Esophagus mucosa (tissue), 1 donor: ENCODE data around the gene IFNA7. TPM values are rescaled to one million over a fixed set of nuclear protein-coding genes. Genes with fewer than 3 reads are reported as not detected.
A peak's percentile ranks its signal among the peaks of the same experiment; 100 is the strongest.
"Not testable (repeated sequence)": the region's sequence is repeated elsewhere in the genome, so short reads cannot be mapped to it uniquely, and the experiment has no call there.

ENCODE experiments used
- ATAC-seq: fragments of 200-7000 bp; cut with Tn5 transposase; one replicate; pipeline ENCODE4 v1.9.1; 2020
- total RNA-seq: library from RNA; stranded (reverse); gene quantifications from one replicate; pipeline ENCODE4 v1.2.4, GENCODE V29; 2023
- donor health status: DM: yes; HTN: yes; CAD: no.

IFNA7 gene
- not detected for total RNA-seq

DNA sequence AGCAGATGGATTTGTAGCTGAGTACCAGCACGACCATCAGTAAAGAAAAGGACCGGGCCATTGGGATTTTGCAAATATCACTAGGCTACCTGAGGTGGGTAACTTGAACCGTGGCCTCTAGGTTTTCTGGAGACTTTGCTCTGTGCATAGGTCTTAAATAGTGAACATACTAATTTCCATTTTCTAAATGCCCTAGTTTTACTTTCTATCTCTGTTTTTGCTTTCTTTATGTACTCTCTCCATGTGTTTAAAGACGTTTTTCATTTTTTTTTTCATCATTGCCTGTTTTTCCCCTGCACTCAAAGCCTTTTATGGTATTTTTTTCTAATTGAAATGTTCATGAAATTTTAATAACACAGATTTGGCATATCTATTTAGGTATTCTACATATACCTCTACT, at the start of gene IFNA7:
Gene IFNA7 (minus strand): TSS at position 101 of the 400 bp plus-strand sequence. CDS start 40 bp downstream, at position 61.
- ATAC-seq = not testable (repeated sequence)

DNA sequence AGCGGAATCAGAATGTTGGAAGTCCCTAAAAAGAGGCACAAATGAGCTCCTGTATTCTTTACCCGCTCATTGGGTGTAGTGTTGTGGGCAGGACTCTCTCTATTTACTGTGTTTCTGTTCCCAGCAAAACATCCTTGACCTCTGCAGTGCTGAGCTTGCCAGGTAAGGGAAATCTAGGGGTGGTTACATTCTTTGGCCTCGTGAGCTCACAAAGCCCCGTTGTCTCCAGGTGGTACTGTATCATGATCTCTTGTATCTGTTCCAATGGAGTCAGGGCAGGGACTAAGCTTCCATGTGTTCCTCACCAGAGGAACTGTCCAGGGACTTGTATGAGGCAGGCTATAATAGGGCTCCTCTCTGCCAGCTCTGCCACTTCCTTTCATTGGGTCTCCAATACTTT, 49.6 kb upstream of the IFNA7 start:
- ATAC-seq = no peak

DNA sequence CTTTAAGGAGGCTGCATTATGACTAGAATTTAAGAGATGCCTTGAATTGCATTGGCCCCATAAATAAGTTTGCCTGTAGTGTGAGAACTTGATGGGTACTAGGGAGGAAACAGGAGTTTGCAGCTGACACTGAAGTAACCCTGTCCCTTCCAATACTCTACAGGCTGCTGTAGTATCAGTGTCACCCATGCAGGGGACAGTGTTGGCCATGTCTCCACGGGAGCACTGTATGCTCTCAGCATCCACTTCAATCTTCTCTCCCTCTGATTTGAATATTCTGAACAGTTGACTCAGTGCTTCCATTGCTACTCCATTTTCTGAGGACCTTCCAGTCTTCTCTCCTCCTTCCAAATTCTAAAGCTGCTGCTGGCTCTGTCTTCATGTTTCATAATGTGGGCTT, 49.2 kb upstream of the IFNA7 start:
- no peak for ATAC-seq

DNA sequence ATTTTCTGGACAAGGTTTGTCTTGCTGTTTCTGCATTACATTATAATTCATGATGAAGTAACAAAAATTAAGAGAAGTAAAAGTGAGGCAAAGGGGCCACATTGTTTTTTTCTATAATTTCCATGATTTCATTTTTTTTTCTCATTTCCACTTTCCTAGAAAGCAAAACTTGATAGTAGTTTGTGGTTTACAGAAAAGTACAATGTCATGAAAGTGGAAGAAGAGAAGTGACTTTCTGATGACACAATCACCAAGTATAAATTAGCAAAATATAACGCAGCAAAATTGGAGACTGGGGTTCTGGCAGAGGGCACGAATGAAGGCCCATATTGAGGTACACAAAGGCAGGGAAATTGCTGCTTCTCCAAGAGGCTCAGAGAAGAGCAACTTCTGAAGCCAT, 42.8 kb upstream of the IFNA7 start:
- ATAC-seq = no peak

DNA sequence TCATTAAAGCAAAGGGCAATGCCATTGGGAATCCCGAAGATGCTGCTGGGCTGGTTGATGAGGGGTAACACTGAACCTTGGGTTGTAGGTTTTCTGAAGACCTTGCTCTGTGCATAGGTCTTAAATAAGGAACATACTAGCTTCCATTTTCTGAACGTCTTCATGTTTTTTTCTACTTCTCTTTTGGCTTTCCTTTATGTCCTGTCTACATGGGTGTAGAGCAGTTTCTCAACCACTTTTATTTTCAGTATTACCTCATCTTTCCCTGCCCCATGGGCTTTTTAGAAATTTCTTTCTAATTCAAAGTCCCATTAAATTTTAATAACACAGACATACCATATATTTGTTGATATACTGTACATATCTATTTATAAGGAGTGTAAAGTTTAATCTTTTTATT, 37.9 kb upstream of the IFNA7 start, which contains the start of gene IFNA14:
Gene IFNA14 (minus strand): TSS at position 95 of the 400 bp plus-strand sequence. CDS start 70 bp downstream, at position 25.
- no peak for ATAC-seq

DNA sequence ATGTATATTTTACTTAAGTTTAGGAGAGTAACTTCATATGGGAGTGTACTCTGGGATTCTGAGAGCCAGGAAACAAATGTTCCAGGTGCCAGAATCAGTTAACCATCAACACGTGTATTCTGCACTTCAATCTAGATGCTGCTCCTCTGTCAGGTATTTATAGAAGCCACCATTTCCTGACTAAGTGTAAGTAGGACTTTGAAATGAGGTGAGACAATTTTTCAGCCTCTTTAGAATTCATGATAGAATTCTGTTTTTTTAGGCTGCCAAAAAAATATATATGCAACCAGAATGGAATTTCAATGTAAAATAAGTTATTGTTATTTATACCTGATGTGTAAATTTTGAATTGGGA, 34.3 kb upstream of the IFNA7 start:
- not testable (repeated sequence) for ATAC-seq

DNA sequence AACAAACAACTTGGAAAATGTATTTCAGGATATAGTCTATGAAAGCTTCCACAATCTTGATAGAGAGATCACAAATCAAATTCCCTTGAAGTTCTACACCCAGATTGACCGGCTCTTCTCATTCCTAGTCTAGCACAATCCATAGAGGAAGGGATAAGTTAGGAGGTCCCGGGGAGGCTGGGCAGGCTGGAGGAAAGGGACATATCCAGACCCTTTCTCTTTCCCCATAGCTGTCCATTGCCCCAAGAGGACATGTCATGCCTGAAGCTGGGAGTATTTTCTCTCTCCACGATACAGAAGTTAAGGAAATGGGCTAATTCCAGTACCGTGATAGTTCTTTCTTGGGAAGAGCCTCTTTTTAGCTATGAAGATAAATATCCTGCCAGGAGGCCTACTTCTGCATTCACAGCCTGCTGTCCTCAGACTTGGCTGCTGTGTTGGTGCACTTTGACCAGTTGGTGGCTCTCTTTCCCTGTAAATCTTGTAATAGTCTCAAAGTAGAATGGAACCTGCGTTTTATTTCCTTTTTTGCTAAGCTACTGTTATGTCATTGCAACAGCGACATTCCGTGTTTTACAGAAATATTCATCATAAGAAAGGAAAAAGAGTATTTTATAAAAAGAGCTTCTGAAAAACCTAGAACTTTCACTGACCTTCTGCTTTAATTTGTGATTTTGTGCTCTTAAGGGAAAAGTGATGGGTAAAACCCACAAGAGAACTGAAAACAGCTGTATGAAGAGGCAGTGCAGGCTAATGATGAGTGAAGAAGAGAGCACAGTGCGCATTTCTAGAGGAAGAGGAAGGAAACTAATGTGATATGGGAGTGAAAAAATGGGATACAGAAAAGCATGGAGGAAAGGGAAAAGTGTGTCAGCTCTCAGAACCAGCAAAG, 33.7 kb upstream of the IFNA7 start:
- ATAC-seq = peak; percentile 62

DNA sequence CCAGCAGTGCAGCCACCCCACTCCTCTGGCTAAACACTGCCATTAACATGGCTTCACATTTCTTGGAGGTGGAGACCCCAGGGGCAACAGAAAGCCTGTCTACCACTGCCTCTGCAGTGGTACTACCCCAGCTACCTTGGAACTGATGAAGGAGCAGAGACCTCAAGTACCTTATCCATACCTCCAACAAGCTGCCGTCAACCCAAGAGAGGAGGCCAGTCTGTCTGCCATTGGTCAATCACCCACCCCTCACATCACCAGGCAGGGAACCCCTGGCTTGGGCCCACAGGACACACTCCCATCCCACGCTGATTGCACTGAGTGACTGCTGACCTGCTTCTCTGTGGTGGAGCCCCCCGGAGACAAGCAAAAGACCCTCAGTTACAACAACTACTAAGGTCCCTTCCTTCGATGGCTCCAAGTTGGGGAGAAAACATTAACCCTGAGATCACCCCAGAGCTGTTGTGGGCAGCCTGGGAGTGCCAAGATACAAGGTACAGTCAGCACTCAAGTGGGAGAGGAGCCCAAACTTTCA, 32.2 kb upstream of the IFNA7 start:
- ATAC-seq = no peak

DNA sequence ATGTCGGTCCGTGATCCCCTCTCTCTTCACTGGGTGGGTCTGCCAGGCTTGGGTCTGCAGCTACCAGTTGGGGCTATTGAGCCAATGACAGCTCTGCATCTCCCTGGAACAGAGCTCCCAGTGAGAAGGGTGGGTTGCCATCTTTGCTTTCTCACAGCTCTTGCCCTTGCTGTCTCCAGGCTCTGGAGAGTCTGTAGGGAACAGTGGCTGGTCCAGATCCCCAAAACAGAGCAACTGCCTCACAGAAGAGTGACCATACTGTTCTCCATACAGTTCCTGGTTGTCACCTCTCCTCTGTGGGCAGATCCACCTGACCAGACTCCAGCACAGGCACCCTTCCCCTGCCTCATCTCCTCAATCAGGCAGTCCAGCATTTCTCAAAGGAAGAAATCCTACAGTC, 31.3 kb upstream of the IFNA7 start:
- ATAC-seq = no peak

DNA sequence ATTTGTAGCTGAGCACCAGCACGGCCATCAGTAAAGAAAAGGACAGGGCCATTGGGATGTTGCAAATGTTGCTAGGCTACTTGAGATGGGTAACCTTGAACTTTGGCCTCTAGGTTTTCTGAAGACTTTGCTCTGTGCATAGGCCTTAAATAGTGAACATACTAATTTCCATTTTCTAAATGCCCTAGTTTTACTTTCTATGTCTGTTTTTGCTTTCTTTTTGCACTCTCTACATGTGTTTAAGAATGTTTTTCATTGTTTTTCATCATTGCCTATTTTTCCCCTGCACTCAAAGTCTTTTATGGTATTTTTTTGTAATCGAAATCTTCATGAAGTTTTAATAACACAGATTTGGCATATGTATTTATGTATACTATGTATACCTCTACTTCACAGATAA, 26.1 kb upstream of the IFNA7 start, which contains the start of gene IFNA17:
Gene IFNA17 (minus strand): TSS at position 101 of the 400 bp plus-strand sequence. CDS start 49 bp downstream, at position 52.
- no peak for ATAC-seq

DNA sequence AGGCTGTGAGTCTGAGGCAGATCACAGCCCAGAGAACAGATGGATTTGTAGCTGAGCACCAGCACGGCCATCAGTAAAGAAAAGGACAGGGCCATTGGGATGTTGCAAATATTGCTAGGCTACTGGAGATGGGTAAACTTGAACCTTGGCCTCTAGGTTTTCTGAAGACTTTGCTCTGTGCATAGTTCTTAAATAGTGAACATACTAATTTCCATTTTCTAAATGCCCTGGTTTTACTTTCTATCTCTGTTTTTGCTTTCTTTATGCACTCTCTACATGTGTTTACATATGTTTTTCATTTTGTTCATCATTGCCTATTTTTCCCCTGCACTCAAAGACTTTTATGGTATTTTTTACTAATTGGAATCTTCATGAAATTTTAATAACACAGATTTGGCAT, 15.2 kb upstream of the IFNA7 start, which contains the start of gene IFNA16:
Gene IFNA16 (minus strand): TSS at position 101 of the 400 bp plus-strand sequence. CDS start 6 bp downstream, at position 95.
- not testable (repeated sequence) for ATAC-seq

DNA sequence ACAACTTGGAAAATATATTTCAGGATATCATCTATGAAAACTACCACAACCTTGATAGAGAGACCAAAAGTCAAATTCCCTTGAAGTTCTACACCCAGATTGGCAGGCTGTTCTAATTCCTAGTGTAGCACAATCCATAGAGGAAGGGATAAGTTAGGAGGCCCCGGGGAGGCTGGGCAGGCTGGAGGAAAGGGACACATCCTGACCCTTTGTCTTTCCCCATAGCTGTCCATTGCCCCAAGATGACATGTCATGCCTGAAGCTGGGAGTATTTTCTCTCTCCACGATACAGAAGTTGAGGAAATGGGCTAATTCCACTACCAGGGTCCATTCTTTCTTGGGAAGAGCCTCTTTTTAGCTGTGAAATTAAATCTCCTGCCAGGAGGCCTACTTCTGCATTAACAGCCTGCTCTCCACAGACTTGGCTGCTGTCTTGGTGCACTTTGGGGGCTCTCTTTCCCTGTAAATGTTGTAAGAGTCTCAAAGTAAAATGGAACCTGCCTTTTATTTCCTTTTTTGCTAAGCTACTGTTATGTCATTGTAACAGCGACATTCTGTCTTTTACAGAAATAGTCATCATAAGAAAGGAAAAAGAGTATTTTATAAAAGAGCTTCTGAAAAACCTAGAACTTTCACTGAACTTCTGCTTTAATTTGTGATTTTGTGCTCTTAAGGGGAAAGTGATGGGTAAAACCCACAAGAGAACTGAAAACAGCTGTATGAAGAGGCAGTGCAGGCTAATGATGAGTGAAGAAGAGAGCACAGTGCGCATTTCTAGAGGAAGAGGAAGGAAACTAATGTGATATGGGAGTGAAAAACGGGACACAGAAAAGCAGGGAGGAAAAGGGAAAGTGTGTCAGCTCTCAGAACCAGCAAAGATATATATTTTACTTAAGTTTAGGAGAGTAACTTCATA, 11.7 kb upstream of the IFNA7 start:
- ATAC-seq = not testable (repeated sequence)

DNA sequence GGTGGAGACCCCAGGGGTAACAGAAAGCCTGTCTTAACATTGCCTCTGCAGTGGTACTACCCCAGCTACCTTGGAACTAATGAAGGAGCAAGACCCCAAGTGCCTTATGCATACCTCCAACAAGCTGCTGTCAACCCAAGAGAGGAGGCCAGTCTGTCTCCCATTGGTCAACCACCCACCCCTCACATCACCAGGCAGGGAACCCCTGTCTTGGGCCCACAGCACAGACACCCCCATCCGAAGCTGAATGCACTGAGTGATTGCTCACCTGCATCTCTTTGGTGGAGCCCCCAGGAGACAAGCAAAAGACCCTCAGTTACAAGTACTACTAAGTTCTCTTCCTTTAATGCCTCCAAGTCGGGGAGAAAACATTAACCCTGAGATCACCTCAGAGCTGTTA, 10.2 kb upstream of the IFNA7 start:
- not testable (repeated sequence) for ATAC-seq

DNA sequence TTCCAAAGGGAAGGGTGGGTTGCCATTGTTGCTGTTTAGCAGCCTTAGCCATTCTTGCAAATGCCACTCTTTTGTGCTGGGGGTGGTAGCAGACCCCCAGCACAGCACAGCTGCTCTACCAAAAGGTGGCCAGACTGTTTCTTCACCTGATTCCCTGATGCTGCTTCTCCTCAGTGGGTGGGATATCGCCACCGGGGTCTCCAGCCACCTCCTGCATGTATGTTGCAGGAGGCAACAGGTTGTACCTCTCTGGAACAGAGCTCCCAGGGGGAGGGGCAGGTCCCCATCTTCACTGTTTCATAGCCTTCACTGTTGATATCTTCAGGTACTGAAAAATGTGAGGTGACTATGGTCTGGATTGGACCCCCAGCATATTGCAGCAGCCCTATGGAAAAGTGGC, 8.8 kb upstream of the IFNA7 start:
- not testable (repeated sequence) for ATAC-seq

DNA sequence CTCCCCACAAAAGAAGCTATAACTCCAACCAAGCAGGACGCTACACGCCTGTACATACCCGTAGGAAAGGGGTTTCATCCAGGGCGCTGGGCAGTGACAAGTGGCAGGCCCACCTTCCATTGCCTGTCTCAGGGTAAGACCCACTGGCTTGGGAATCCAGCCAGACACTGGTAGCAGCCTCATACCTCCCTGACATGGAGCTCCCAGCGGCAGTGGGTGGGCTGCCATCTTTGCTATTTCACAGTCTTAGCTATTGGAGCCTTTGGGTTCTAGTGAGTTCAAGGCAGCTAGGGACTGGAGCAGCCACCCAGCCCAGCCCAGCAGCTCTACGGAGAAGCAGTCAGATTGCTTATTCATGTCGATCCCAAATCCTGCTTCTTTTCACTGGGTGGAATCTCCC, 8.3 kb upstream of the IFNA7 start:
- ATAC-seq = no peak

DNA sequence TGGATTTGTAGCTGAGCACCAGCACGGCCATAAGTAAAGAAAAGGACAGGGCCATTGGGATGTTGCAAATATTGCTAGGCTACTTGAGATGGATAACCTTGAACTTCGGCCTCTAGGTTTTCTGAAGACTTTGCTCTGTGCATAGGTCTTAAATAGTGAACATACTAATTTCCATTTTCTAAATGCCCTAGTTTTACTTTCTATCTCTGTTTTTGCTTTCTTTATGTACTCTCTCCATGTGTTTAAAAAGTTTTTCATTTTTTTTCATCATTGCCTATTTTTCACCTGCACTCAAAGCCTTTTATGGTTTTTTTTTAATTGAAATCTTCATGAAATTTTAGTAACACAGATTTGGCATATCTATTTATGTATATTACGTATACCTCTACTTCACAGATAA, 5.0 kb upstream of the IFNA7 start, which contains the start of gene IFNA10:
Gene IFNA10 (minus strand): TSS at position 101 of the 400 bp plus-strand sequence. CDS start 46 bp downstream, at position 55.
- not testable (repeated sequence) for ATAC-seq

DNA sequence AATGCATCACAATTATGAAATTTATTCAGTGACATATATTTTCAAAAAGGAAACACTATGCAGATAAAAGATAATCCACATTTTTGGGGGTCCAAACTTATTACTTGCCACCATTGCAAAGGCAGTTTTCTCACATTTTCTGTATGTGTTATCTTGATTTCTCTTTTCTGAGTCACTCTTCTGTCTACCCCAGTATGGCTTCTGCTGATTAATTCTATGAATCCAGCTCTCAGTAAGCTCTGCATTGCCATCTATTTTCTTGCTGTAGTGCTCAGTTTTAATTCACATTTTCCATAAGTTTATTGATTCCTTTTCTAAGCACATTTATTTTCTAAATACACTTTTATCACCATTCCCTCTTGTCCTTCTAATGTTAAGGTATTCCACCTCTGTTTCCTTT, 3.2 kb upstream of the IFNA7 start:
- ATAC-seq = no peak

DNA sequence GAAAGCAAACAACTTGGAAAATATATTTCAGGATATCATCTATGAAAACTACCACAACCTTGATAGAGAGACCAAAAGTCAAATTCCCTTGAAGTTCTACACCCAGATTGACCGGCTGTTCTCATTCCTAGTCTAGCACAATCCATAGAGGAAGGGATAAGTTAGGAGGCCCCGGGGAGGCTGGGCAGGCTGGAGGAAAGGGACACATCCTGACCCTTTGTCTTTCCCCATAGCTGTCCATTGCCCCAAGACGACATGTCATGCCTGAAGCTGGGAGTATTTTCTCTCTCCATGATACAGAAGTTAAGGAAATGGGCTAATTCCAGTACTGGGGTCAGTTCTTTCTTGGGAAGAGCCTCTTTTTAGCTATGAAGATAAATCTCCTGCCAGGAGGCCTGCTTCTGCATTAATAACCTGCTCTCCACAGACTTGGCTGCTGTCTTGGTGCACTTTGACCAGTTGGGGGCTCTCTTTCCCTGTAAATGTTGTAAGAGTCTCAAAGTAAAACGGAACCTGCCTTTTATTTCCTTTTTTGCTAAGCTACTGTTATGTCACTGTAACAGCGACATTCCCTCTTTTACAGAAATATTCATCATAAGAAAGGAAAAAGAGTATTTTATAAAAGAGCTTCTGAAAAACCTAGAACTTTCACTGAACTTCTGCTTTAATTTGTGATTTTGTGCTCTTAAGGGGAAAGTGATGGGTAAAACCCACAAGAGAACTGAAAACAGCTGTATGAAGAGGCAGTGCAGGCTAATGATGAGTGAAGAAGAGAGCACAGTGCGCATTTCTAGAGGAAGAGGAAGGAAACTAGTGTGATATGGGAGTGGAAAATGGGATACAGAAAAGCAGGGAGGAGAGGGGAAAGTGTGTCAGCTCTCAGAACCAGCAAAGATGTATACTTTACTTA, 6.9 kb downstream of the IFNA7 start:
- ATAC-seq = peak; percentile 72

DNA sequence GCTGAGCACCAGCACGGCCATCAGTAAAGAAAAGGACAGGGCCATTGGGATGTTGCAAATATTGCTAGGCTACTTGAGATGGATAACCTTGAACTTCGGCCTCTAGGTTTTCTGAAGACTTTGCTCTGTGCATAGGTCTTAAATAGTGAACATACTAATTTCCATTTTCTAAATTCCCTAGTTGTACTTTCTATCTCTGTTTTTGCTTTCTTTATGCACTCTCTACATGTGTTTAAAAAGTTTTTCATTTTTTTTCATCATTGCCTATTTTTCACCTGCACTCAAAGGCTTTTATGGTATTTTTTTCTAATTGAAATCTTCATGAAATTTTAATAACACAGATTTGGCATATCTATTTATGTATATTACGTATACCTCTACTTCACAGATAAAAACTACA, 14.5 kb downstream of the IFNA7 start, which contains the start of gene IFNA4:
Gene IFNA4 (minus strand): TSS at position 101 of the 400 bp plus-strand sequence. CDS start 56 bp downstream, at position 45.
- ATAC-seq = not testable (repeated sequence)

DNA sequence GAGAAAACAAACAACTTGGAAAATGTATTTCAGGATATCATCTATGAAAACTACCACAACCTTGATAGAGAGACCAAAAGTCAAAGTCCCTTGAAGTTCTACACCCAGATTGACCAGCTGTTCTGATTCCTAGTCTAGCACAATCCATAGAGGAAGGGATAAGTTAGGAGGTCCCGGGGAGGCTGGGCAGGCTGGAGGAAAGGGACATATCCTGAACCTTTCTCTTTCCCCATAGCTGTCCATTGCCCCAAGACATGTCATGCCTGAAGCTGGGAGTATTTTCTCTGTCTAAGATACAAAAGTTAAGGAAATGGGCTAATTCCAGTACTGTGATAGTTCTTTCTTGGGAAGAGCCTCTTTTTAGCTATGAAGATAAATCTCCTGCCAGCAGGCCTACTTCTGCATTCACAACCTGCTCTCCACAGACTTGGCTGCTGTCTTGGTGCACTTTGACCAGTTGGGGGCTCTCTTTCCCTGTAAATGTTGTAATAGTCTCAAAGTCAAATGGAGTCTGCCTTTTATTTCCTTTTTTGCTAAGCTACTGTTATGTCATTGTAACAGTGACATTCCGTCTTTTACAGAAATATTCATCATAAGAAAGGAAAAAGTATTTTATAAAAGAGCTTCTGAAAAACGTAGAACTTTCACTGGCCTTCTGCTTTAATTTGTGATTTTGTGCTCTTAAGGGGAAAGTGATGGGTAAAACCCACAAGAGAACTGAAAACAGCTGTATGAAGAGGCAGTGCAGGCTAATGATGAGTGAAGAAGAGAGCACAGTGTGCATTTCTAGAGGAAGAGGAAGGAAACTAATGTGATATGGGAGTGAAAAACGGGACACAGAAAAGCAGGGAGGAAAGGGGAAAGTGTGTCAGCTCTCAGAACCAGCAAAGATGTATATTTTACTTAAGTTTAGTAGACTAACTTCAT, 18.9 kb downstream of the IFNA7 start:
- ATAC-seq = peak; percentile 64
